GM19193 (cell line): ENCODE data around the gene NUDT1.
A peak's percentile ranks its signal among the peaks of the same experiment; 100 is the strongest.

Experiments used
- POLR2A ChIP-seq: IDR thresholded peaks from 4 replicates; pipeline ENCODE4 v1.6.1; 2011; ENCODE audit not compliant: insufficient read depth, insufficient read length; ENCODE audit errors: extremely low read depth

Gene NUDT1

DNA sequence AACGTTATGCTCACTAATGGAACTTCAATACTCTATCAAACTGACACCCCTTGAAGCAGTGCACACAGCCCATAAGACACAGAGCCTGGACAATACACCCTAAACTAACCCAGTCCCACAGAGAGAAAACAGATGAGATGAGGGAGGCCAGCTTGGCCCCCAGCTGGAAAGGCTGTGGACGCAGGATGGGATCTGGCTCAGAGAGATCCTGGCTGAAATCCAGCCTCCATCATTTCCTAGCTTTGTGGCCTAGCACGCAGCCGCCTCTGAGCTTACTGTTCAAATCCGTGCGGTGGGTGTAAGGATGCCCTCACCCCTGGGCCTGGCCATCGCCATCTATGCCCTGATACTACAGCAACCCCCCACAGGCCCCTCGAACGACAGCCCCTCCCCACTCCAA is 39.5 kb downstream of the NUDT1 start:
- TF ChIP-seq POLR2A = no peak

DNA sequence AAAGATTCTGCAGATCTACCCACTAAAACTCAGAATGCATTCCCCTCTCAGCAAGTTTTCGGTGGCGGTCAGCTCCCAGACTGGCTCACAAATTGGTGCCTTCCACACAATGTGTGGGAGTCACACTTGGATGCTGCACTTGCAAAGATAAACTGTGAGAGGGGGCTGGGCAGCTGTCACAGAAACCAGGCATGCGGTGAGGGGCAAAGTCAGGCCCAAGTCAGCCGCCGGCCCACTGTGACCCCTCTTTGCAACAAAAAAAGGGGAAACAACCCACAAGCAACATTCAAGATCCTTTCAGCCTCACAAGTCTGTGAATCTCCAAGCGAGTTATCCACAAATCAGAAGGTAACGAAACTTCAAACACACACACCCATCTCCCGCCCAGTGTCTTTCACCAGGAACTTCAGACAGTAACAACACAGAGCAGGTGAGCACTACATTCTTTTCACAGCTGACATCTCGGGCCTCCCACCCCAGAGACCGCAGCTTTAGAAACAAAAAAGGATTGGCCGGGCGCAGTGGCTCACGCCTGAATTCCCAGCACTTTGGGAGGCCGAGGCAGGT is 40.2 kb downstream of the NUDT1 start:
- no peak for TF ChIP-seq POLR2A

DNA sequence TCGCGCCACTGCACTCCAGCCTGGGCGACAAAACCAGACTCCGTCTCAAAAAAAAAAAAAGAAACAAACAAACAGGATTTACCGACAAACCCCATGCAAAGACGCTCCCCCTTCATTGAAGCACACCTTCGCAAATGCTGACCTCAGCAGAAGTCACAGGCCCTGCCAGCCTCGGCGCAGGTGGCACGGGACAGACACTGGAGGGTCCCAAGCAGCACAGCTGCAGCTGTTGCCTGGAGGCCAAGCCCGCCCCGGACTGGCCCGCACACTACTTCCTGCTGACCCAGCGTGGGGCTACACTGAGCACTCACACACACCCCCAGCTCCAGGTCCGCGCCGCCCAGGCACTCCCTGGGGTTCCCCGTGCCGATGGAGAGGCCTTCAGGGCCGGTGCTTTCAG is 41.0 kb downstream of the NUDT1 start:
- TF ChIP-seq POLR2A = no peak

DNA sequence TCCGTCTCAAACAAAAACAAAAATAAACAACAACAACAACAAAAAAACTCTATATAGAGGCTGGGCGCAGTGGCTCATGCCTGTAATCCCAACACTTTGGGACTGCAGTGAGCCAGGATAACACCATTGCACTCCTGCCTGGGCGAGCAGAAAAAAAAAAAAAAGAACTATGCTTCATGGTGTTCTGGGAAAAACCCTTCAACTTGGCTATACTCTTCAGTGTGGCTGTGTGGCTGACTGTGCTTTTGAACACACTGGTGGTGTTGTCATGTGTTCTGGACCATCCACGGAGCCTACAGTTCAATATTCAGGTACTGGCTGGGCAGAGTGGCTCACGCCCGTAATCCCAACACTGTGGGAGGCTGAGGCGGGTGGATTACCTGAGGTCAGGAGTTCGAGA is 45.7 kb downstream of the NUDT1 start:
- TF ChIP-seq POLR2A = no peak

DNA sequence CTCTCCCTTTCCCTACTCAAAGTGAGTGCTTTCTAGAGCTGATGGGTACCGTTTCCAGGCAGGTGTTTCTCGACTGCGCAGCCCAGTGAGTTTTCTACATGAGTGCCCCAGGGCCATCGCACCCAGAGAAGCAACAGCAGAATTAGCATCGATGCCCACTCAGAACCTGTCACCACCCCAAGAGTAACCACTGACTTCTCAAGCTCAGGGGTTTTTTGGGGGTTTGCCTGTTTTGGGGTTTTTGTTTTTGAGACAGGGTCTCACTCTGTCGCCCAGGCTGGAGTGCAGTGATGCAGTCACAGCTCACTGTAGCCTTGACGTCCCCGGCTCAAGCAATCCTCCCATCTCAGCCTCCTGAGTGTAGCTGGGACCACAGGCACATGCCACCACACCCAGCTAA is 46.5 kb downstream of the NUDT1 start:
- no peak for TF ChIP-seq POLR2A

DNA sequence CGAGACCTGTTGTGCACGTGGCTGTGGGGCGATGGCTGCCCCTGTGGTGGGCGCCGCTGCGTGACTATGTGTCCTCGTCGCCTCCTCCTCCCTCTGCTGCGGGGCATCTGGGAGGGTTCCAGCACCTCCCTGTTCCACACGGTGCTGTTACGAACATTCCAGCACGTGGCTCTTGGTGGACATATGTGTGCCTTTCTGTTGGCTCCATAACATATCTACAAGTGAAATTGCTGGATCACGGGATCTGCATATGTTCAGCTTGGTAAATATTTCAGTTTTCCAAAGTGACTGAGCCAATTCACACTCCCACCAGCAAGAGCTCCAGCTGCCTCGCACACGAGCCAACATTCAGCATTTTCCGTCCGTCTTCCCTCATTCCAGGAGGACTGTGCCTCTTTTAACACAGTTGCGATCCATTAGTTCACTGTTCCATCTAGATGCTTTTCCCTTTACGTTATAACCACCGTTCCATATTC is 47.1 kb downstream of the NUDT1 start:
- TF ChIP-seq POLR2A = no peak

DNA sequence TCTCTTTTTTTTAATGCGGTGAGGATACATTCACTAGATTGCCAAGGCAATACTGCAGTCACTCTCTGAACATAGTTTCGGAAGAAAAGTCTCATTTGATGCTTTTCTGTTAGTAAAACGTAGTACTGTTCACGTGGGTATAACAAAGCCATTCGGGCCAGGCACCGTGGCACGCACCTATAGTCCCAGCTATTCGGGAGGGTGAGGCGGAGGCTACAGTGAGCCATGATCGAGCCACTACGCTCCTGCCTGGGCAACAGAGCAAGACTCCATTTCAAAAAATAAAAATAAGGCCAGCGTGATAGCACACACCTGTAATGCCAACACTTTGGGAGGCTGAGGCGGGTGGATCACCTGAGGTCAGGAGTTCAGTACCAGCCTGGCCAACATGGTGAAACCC is 47.6 kb downstream of the NUDT1 start:
- TF ChIP-seq POLR2A = no peak

DNA sequence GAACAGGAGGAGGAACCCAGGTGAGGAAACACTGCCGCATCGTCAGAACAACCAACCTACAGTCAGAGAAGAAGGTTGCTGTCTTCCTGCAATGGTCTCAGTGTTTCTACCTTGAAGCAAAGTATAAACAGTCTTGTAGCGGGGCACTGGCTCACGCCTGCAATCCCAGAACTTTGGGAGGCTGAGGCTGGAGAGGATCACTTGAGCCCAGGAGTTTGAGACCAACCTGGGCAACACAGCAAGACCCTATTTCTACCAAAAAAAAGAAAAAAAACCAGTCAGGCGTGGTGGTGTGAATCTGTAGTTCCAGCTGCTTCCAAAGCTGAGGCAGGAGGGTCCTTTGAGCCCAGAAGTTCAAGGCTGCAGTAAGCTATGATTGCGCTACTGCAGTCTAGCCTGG is 48.9 kb downstream of the NUDT1 start:
- no peak for TF ChIP-seq POLR2A

DNA sequence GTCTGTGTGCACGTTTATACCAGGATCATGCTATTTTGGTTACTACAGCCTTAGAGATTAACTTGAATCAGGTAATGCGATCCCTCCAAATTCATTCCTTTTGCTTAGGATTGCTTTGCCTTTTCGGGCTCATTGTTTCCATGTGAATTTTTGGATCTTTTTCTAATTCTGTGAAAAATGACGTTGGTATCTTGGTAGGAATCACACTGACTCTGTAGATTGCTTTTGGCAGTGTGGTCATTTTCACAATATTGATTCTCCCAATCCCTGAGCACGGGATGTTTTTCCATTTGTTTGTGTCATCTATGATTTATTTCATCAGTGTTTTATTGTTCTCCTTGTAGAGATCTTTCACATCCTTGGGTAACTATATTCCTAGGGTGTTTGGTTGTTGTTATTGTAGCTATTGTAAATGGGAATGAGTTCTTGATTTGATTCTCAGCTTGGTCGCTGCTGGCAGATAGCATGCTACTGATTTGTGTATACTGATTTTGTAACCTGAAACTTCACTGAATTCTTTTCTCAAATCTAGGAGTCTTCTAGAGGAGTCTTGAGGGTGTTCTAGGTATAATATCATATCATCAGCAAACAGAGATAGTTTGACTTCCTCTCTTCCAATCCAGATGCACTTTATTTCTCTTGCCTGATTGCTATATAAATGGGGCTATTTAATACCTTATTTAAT is 54.1 kb downstream of the NUDT1 start:
- no peak for TF ChIP-seq POLR2A

DNA sequence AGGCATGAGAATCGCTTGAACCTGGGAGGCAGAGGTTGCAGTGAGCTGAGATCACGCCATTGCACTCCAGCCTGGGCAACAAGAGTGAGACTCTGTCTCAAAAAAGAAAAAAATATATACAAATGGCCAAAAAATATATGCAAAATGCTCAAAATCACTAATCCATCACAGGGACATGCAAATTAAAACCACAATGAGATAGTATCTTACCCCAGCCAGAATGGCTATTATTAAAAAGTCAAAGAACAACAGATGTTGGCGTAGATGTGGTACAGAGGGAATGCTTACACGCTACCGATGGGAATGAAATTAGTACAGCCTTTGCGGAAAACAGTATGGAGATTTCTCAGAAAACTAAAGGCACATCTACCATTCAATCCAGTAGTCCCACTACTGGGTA is 54.8 kb downstream of the NUDT1 start:
- no peak for TF ChIP-seq POLR2A

DNA sequence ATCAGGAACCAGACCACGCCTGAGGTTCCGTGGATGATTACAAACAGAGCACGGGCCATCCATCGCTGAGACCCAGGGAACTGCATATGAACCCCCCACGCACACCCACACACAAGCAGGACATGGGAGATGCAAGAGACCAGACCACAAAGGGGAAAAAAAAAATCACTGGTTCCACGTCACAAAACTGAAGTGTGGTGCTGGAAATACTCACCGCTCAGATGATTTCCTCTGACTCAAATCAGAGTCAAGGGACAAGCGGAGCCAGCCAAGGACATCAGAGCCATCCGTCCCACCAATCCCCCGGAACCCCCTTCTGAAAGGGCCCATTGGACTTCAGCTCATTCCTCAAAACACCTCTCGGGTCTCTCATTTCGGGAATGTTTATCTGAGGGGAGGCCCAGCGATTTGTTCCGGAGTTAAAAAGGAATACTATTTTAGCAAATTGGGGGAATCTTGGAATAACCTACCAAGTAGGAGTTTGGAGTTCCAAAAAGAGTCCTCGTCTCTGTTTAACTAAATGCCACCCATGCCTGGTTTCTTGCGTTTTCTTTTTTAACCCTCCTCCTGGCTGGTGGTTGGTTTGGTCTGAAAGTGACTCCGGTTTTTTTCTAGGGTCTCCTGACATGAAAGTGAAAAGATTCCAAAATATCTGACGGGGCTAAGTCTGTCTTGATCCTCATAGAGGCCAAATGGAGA is 57.3 kb downstream of the NUDT1 start:
- peak; percentile 57 for TF ChIP-seq POLR2A

DNA sequence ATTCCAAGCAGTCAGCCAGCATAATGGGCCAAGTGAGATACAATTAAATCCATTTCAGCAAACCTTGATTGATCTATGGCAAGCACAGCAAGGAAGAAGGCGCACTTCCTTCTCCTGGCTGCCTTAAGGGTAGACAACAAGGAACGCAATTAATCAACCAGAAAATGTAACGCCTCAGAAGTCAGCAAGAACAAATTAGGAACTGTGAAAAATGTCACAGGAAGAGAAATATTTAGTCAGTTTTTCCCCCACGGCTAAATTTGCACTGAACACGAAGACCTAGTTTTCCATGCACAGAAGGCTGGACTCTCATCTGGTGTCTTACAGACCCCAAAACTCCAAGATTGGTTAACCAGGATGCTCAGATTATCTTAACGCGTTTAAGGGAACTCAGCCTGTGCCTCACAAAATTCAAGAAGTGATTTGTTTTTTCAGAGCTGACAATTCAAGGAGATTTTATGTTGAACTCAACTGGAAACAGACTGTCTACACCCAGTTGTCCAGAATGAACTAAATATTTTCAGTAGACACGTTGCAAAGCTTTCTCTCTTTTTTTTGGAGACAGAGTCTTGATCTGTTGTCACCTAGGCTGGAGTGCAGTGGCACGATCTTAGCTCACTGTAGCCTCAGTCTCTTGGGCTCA is 58.0 kb downstream of the NUDT1 start:
- TF ChIP-seq POLR2A = no peak
